Testis (tissue), 3 donors: ENCODE measurements around the gene PRR33. TPM values are rescaled to one million over a fixed set of nuclear protein-coding genes. Genes with fewer than 3 reads are reported as not detected.

ENCODE experiments used
- DNase-seq: peaks from one replicate; pipeline ENCODE4 v3.0.0-alpha.2; 2019
- H3K27ac ChIP-seq, 2 donors: fragments of 200-600 bp; sonication (generic); one replicate each; pipeline ENCODE4 v1.5.1; 2019
- H3K27me3 ChIP-seq: fragments of 200-600 bp; sonication (generic); one replicate; pipeline ENCODE4 v1.5.1; 2019
- H3K36me3 ChIP-seq: fragments of 200-600 bp; sonication (generic); one replicate; pipeline ENCODE4 v1.5.1; 2017; ENCODE audit warnings: low read depth; ENCODE audit errors: missing control alignments
- H3K4me1 ChIP-seq: fragments of 200-600 bp; sonication (generic); one replicate; pipeline ENCODE4 v1.5.1; 2019
- H3K4me3 ChIP-seq, 2 donors: fragments of 200-600 bp; sonication (generic); one replicate each; pipeline ENCODE4 v1.5.1; 2017 to 2019
- H3K9me3 ChIP-seq: fragments of 200-600 bp; sonication (generic); one replicate; pipeline ENCODE4 v1.5.1; 2017
- CTCF ChIP-seq, 3 experiments: fragments of 450-650 bp in 2 of 3; fragments of 200-600 bp in 1 of 3; sonication (generic) in 1 of 3; IDR thresholded peaks; one replicate each; pipeline ENCODE4 v1.5.1; 2016 to 2019; ENCODE audit warnings: antibody characterized with exemption in 3 of 3, mild to moderate bottlenecking in 2 of 3, moderate library complexity in 1 of 3
- POLR2A ChIP-seq: fragments of 450-650 bp; IDR thresholded peaks from one replicate; pipeline ENCODE4 v1.6.1; 2017; ENCODE audit warnings: antibody characterized with exemption, mild to moderate bottlenecking, moderate library complexity
- WGBS, 2 donors: methylation state at CpG; one replicate each; pipeline ENCODE4 v1.1.5; 2018; 5-methylcytosine and 5-hydroxymethylcytosine counted together
- intact Hi-C: fragments of 100-400 bp; cut with DNase I; formaldehyde crosslinking; loops from one replicate; pipeline ENCODE4 v1.15.1; 2023; ENCODE audit warnings: low total_unique reads
- polyA plus RNA-seq: library from polyadenylated mRNA; stranded (reverse); fragments of 350-450 nt; fragmentation: Illumina TruSeq; extraction: RNeasy Lipid Tissue Mini Kit (QIAGEN cat#74804); gene quantifications from one replicate; pipeline ENCODE4 v1.2.3, GENCODE V29; 2014; ENCODE audit warnings: low read depth, low replicate concordance; ENCODE audit not compliant: insufficient read depth
- total RNA-seq, 2 donors: library from RNA; depleted of rRNA; stranded (reverse); fragments of >200 nt; gene quantifications; one replicate each; pipeline ENCODE4 v1.2.3, GENCODE V29; 2016

Gene PRR33
- total and polyA plus RNA-seq, 3 donors from 2014 or later = 0.06 TPM; not detected in 2

- 54 to 63% methylated on average over 12 to 18 of the region's 18 CpGs for WGBS, 2 donors
- Histone ChIP-seq H3K9me3 (no peaks in the 10 kb centered on the region), H3K4me1 (peaks cover 26% of the 10 kb centered on the region), H3K27me3 (no peaks in the 10 kb centered on the region), H3K27ac (peak overlapping the region; percentile 55 to 87), H3K36me3 (no peaks in the 10 kb centered on the region), H3K4me3 (no peak overlapping the region)
- TF ChIP-seq POLR2A = no peak
- DNase-seq = peak; percentile 45
- intact Hi-C loops = no loop called here
These were observed 30.0 kb upstream of the PRR33 start for GRCh38 chr11:1921574-1922141.

GRCh38 chr11:1920909-1921573 is 29.3 kb upstream of the PRR33 start:
- intact Hi-C loops = no loop called here
- 79 to 88% methylated on average over 9 to 21 of the region's 21 CpGs for WGBS, 2 donors
- H3K27ac ChIP-seq = peak overlapping the region; percentile 34 to 87
- DNase-seq = no peak
- H3K36me3 ChIP-seq = no peaks in the 10 kb centered on the region
- H3K4me1 ChIP-seq = peaks cover 25% of the 10 kb centered on the region
- H3K27me3 ChIP-seq = no peaks in the 10 kb centered on the region
- H3K9me3 ChIP-seq = no peaks in the 10 kb centered on the region
- TF ChIP-seq POLR2A (no peak), CTCF (IDR thresholded peaks at IDR 0.05) (no peak)
- H3K4me3 ChIP-seq = no peak overlapping the region

- H3K27ac ChIP-seq = peak overlapping the region in 1 of 2 donors; percentile 87
- H3K36me3 ChIP-seq = no peaks in the 10 kb centered on the region
- 90 to 92% methylated on average over 16 to 25 of the region's 25 CpGs for WGBS, 2 donors
- no peak for TF ChIP-seq CTCF (IDR thresholded peaks at IDR 0.05)
- no peak for TF ChIP-seq POLR2A
- DNase-seq = no peak
- H3K9me3 ChIP-seq = no peaks in the 10 kb centered on the region
- no peak overlapping the region for H3K4me3 ChIP-seq
- peaks cover 25% of the 10 kb centered on the region for H3K4me1 ChIP-seq
- H3K27me3 ChIP-seq = no peaks in the 10 kb centered on the region
- intact Hi-C loops = no loop called here
These were observed 28.6 kb upstream of the PRR33 start for GRCh38 chr11:1920128-1920908.

GRCh38 chr11:1919391-1920127 is 27.9 kb upstream of the PRR33 start, which contains the start of gene TNNT3:
Gene TNNT3, plus strand, starts transcription at chr11:1919703. Its CDS starts 3,172 bp downstream, at chr11:1922875.
- no peak for TF ChIP-seq CTCF (IDR thresholded peaks at IDR 0.05)
- TF ChIP-seq POLR2A = no peak
- H3K9me3 ChIP-seq = no peaks in the 10 kb centered on the region
- H3K36me3 ChIP-seq = no peaks in the 10 kb centered on the region
- no peak within 1 kb of the TSS for H3K4me3 ChIP-seq
- intact Hi-C loops = no loop called here
- peaks cover 25% of the 10 kb centered on the region for H3K4me1 ChIP-seq
- no peak for DNase-seq
- no peaks in the 10 kb centered on the region for H3K27me3 ChIP-seq
- H3K27ac ChIP-seq = no peak within 1 kb of the TSS
- 80 to 87% methylated on average over 6 to 31 of the region's 31 CpGs for whole genome bisulfite sequencing, 2 donors
